ENCODE data around the gene PHLPP1.

The PHLPP1 gene

GRCh38 chr18:62812876-62813275 lies 97.5 kb downstream of the PHLPP1 start:
- H3K4me3 ChIP-seq (ENCODE audit: low read depth, low read length): no peak overlapping the region
- DNase-seq (ENCODE audit: low read depth): no peak
- TF ChIP-seq CTCF (IDR thresholded peaks at IDR 0.05; ENCODE audit: low read depth, low read length) (no peak), POLR2A (IDR thresholded peaks at IDR 0.05; ENCODE audit: extremely low read depth, insufficient read length) (no peak), MYC (IDR thresholded peaks at IDR 0.05; ENCODE audit: low read depth, low read length) (no peak)
- TF ChIP-seq, protein P1, sequence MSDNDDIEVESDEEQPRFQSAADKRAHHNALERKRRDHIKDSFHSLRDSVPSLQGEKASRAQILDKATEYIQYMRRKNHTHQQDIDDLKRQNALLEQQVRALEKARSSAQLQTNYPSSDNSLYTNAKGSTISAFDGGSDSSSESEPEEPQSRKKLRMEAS (IDR thresholded peaks at IDR 0.05; ENCODE audit: low read depth, low read length): no peak

GRCh38 chr18:62814132-62814759 lies 98.9 kb downstream of the PHLPP1 start:
- no peak overlapping the region for H3K4me3 ChIP-seq (ENCODE audit: low read depth, low read length)
- DNase-seq (ENCODE audit: low read depth): no peak
- TF ChIP-seq POLR2A (IDR thresholded peaks at IDR 0.05; ENCODE audit: extremely low read depth, insufficient read length): no peak
- TF ChIP-seq, protein P1 (IDR thresholded peaks at IDR 0.05; ENCODE audit: low read depth, low read length): no peak
- TF ChIP-seq MYC (IDR thresholded peaks at IDR 0.05; ENCODE audit: low read depth, low read length): no peak
- TF ChIP-seq CTCF (IDR thresholded peaks at IDR 0.05; ENCODE audit: low read depth, low read length): no peak

DNA sequence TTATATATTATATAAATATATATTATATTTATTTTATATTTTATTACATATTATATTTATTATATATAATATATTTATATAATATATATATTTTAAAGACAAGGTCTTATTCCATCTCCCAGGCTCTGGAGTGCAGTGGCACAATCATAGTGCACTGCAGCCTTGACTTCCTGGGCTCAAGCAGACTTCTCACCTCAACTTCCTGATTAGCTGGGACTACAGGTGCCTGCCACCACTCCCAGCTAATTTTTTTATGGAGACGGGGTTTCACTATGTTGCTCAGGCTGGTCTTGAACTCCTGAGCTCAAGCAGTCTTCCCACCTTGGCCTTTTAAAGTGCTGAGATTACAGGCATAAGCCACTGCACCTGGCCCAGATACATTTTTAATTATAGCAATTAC lies 110.0 kb downstream of the PHLPP1 start:
- TF ChIP-seq MYC (IDR thresholded peaks at IDR 0.05; ENCODE audit: low read depth, low read length) (no peak), CTCF (IDR thresholded peaks at IDR 0.05; ENCODE audit: low read depth, low read length) (no peak), POLR2A (IDR thresholded peaks at IDR 0.05; ENCODE audit: extremely low read depth, insufficient read length) (no peak)
- TF ChIP-seq, protein P1 (IDR thresholded peaks at IDR 0.05; ENCODE audit: low read depth, low read length): no peak
- DNase-seq (ENCODE audit: low read depth): no peak
- no peak overlapping the region for H3K4me3 ChIP-seq (ENCODE audit: low read depth, low read length)

- TF ChIP-seq CTCF (IDR thresholded peaks at IDR 0.05; ENCODE audit: low read depth, low read length) (no peak), POLR2A (IDR thresholded peaks at IDR 0.05; ENCODE audit: extremely low read depth, insufficient read length) (no peak), MYC (IDR thresholded peaks at IDR 0.05; ENCODE audit: low read depth, low read length) (no peak)
- TF ChIP-seq, protein P1 (IDR thresholded peaks at IDR 0.05; ENCODE audit: low read depth, low read length): no peak
- no peak for DNase-seq (ENCODE audit: low read depth)
- no peak overlapping the region for H3K4me3 ChIP-seq (ENCODE audit: low read depth, low read length)
Observed at GRCh38 chr18:62827397-62827796, 112.1 kb downstream of the PHLPP1 start.

GRCh38 chr18:62828091-62828640 lies 112.8 kb downstream of the PHLPP1 start:
- TF ChIP-seq, protein P1 (IDR thresholded peaks at IDR 0.05; ENCODE audit: low read depth, low read length): no peak
- TF ChIP-seq POLR2A (IDR thresholded peaks at IDR 0.05; ENCODE audit: extremely low read depth, insufficient read length) (no peak), CTCF (IDR thresholded peaks at IDR 0.05; ENCODE audit: low read depth, low read length) (no peak), MYC (IDR thresholded peaks at IDR 0.05; ENCODE audit: low read depth, low read length) (no peak)
- H3K4me3 ChIP-seq (ENCODE audit: low read depth, low read length): no peak overlapping the region

More at GRCh38 chr18:62828091-62828640, 112.8 kb downstream of the PHLPP1 start:
- DNase-seq (ENCODE audit: low read depth): no peak

All from NB4 (cell line).